HG03558 (cell line): Measurements from ENCODE around the gene PRIMPOL.
"Not testable (repeated sequence)": the region's sequence is repeated elsewhere in the genome, so short reads cannot be mapped to it uniquely, and the experiment has no call there.

ENCODE experiments used
- ATAC-seq: cut with Tn5 transposase; IDR thresholded peaks from one replicate; pipeline ENCODE4 v1.9.1; 2021; ENCODE audit warnings: moderate number of reproducible peaks; ENCODE audit not compliant: unreplicated experiment; ENCODE audit errors: extremely low read depth

Gene PRIMPOL

DNA sequence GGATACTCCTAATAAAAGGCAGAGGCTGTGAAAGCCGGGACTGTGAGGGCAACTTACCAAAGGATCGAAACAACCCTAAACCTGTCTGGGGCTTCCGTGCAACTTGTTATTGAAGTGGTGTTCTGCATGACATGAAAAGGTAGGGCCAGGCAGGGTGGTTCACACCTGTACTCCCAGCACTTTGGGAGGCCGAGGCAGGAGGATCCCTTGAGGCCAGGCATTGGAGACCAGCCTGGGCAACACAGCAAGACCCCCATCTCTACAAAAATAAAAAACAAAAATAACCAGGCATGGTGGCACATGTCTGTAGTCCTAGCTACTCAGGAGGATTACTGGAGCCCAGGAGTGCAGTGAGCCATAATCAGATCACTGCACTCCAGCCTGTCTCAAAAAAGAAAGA, 12.6 kb upstream of the PRIMPOL start:
- ATAC-seq: no peak

- ATAC-seq: peak; percentile 34
Observed at GRCh38 chr4:184641022-184641421, 8.5 kb upstream of the PRIMPOL start.

- no peak for ATAC-seq
Observed at GRCh38 chr4:184641451-184641850, 8.1 kb upstream of the PRIMPOL start.

DNA sequence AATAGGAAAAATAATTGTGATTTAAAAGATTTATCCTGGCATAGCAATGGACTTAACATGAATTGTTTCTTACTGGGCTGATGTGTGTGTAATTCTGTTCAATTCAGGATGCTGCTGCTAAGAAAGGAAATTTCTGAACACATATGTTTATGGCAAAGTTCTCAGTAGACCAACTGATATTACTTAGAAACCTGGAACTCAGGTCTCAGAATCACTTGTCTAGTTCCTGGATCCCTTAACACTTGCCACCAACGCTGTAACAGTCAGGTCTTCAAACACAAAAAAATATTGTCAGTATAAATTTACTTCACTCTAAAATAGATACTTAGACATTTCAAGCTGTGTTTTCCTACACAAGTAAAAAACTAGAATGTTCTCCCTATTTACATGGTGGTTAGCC, 5.8 kb upstream of the PRIMPOL start:
- ATAC-seq: no peak

- ATAC-seq: no peak
Observed at GRCh38 chr4:184644553-184645307, 4.8 kb upstream of the PRIMPOL start.

DNA sequence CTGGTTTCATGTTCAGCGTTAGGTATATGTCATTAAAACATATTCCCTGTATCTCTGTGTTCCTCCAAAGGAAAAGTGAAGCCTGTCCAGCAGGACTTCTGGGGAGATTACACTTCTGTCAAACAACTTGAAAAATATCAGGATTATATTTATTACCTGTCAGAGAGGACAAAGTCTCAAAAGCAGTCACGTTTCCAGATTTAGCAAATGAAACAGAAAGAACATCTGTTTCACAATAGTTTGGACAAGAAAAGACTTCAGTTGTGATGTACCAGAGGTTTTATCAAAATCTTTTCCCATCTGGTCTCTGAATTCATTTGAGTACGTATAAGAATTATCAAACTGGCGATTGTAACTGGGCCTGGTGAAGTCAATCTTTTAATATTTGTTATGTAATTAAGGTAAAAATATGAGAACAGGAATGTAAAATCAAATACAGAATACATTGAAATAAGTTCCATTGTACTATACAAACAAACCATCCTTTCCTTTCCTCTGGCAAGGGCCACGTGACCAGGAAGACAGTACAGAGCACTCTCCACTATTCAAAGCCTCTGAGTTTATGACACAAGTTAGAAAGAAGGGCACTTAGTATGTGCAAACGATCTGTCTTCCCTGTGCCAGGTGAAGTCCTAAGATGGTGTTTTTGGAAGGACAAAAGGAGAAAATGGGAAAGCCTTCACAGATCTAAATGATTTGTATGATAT, 3.5 kb upstream of the PRIMPOL start:
- no peak for ATAC-seq

DNA sequence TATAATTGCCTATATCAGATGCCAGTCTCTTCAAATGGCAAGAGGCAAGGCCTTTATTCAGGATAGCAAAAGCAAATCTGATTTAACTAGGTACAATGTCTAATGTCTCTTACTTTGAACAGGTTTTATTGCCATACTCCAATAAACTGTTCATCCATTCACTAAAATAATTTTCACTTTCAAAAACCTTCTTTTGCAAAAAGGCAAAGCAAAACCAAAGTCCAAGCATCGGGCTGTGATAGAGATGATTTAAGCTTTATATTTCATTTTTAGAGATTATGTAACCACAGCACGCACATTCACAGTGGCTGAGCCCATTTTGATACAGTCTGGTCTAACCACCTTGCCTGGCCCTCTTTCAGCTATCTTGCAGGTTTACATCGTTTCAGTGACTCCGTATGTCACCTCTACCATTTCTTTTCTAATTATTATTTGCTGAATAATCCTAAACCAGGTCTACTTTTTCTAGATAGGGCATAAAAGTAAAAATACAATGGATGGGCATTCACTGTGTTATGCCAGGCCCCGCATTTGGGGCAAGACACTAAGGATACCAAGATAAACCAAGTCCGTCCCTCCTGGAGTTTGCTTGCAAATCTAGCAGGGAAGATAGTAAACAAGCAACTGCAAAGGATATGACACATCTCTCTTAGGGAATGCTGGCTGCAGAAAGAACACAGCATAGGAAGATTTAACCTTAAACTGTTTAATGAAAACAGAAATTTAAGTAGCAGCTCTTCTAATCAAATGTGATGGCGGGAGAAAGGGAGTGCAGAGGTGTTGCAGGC, 2.1 kb upstream of the PRIMPOL start:
- no peak for ATAC-seq

DNA sequence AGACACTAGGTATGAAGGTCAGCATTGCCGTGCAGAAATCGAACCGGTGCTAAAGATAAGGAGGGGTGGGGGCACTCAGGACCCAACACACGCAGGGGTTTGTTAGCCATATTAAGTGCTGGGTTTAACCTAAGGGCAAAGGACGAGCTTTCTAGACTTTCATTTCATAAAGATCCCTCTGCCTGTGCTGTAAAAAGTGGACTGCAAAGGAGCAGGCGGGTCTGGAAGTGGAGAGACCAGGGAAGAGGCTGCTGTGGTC, 1.6 kb upstream of the PRIMPOL start:
- no peak for ATAC-seq

DNA sequence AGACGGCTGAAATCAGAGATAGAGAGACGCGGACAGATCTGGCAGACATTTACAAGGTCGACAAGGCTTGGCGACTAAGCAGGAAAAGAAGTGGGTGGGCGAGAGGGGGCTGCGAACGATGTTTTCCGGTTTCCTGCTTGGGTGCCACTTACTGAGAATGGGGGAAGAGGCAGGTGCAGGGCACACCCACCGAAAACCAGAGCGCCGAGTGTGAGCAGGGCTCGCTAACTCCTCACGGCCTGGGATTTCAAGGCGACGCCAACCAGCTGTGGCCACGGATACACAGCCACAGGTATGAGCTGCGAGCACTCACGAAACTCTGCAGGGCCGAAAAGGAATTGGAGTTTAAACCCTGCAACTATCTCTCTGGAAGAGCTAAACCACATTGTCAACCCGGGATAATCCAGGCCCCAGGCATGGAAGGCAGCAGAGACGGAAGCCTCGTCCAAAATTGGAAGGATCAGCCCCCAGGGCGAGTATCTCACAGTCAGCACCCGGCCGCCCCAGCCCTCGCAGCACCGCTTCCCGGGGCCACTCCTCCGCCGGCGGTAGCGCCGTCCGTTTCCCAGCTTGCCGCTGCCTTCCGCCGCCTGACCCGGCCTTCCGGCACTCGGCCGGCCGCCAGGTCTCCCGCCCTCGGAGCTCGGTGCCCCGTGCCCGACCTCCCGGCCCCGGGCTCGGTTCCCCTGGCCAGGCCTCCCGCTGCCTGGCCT, 1.1 kb upstream of the PRIMPOL start:
- ATAC-seq: no peak

DNA sequence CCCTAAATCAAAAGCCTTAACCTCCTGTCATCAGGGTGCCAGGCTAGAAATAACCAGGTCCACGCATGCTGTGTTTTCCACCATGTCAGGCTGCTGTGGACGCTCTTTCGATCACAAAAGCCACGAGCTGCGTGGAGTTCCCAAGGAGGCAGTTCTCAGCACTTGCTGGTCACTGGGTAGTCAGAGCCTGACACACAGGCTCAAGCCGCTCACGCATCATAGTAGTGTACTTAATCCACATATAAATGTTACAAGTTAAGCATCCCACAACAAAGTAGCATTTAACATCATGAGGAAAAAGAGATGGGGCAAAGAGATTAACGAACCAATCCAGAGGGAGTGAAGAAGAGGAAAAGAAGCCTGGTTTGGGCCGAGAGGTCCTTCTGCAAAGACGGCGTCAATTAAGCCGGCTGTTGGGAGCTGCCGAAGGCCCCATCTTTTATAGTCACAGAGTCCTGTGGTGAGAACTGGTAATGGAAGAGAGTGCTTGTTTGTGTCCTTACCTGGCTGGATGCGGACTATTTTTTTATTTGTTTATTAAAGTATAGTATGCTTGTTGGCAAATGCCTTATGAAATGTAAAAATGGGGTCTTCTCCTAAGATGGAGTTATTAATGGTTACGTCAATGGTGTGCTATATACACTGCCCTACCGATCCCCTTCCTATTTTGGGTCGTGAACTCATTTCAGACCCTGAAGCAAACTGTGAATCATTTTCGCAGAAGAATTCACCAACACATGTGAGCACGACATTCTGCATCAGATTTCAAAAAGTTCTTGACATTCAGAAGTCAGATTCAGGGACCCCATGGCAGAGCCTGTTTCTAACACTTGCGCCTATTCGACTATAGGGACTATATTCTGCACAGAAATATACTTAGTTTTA, 675 bp downstream of the PRIMPOL start:
- no peak for ATAC-seq

- no peak for ATAC-seq
Observed at GRCh38 chr4:184651899-184652298, 2.4 kb downstream of the PRIMPOL start.

GRCh38 chr4:184652681-184653080, 3.1 kb downstream of the PRIMPOL start:
- not testable (repeated sequence) for ATAC-seq

DNA sequence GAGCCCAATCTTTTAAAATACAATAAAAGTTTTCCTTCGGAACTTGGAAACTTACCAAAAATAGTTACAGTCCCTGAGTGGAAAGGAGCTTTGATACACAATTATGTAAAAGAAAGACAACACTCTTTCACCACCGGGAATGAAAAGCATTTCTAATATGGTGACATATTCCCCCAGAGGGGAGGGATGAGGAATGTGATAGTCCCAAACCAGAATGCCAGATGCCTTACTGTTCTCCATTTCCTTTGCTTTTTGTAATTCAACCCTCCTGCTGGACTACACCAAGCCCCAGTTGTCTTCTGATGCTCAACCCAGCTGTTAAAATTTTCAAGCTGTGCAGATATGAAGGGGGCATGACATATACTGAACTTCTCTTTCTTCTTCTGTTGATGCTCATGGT, 4.1 kb downstream of the PRIMPOL start:
- ATAC-seq: no peak

DNA sequence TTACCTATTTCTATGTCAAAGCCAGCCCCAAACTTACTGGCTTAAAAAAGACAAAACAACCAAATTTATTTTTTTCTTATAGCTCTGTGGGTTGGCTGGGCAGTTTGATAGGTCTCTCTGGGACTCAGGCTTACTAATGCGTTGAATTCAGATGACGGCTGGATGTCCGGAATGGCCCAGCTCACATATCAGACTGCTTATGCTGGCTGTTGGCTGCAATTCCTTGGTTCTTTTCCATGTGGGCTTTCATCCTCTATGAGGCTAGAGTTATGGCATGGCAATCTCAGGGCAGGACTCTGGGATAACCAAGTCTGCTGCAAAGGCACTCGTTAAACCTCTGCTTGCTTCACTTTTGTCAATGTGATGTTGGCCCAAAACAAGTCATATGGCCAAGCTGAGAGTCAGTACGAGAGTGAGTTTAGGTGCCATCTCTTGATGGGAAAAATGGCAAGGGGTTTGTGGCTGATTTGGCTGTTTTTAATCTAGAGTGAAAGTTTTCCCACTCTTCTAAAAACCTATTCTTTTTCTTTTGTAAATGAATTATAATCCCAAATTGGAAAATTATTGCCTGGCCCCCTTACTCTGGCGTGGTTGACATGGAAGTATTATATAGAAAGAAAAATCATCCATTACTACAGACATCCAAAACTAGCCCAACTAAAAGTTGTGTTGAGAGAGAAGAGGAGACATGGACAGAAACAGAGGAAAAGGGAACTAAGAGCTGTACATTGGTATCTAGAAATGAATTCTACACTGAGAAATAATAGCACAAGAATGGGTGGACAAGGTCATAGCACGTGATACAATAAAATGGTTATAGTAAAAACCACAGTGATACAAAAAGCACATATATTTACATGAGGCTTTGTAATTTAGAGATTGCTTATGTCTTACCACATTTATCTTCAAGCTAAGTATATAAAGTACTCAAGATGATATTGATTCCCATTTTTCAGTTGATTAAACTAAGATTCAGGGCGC, 6.6 kb downstream of the PRIMPOL start:
- no peak for ATAC-seq

DNA sequence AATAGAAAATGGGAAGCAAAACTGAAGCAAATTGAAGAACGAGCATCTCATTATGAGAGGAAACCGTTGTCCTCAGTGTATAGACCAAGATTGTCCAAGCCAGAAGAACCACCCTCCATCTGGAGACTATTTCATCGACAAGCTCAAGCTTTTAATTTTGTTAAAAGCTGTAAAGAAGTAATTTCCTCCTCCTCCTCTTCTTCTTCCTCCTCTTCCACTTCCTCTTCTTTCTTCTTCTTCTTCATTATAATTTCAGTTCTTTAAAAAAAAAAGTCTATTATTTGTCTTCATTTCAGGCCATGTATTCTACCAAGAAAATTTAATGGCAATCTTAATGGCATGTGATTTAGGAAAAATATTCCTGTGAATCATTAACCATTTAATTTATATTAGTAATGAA, 7.6 kb downstream of the PRIMPOL start:
- ATAC-seq: no peak

GRCh38 chr4:184657820-184658219, 8.3 kb downstream of the PRIMPOL start:
- ATAC-seq: not testable (repeated sequence)

DNA sequence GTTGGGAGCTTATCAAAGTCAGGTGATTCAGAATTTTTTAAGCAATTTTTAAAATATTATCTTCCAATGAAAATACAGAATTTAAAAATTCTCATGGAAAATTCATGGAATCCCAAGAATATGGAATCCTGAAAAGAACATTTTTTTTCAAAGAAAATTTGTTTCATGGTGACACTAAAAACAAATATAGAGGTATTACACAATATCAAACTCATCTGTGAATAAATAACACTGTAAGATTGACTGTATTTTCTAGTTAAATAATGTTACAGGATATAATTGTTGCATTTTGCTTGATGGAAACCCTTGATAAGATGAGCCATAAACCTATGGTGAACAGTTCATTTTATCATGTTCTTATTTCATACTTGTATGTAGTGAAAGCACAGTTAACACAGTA, 11.4 kb downstream of the PRIMPOL start:
- no peak for ATAC-seq

GRCh38 chr4:184662236-184662635, 12.7 kb downstream of the PRIMPOL start:
- ATAC-seq: no peak
